ENCODE results near the gene BUD23.
"Not testable (repeated sequence)": the region's sequence is repeated elsewhere in the genome, so short reads cannot be mapped to it uniquely, and the experiment has no call there.

The BUD23 gene

GRCh38 chr7:73717991-73718405 lies 34.6 kb downstream of the BUD23 start:
- Mint-ChIP-seq H3K9me3 (no peaks in the 10 kb centered on the region), H3K27me3 (ENCODE audit: low read depth, poor library complexity) (peaks cover 26% of the 10 kb centered on the region)
- no peak for TF ChIP-seq CTCF (IDR thresholded peaks at IDR 0.05)

GRCh38 chr7:73718438-73718881 lies 35.1 kb downstream of the BUD23 start:
- no peak overlapping the region for H3K27ac Mint-ChIP-seq
- TF ChIP-seq CTCF (IDR thresholded peaks at IDR 0.05) = no peak
- no peak for DNase-seq
- peak overlapping the region; percentile 75 for H3K4me3 Mint-ChIP-seq
- no peaks in the 10 kb centered on the region for H3K9me3 Mint-ChIP-seq
- H3K27me3 Mint-ChIP-seq (ENCODE audit: low read depth, poor library complexity) = peaks cover 26% of the 10 kb centered on the region
- H3K4me1 Mint-ChIP-seq = peaks cover 38% of the 10 kb centered on the region
- H3K36me3 Mint-ChIP-seq (ENCODE audit: low read depth) = no peaks in the 10 kb centered on the region

More at GRCh38 chr7:73717991-73718405, 34.6 kb downstream of the BUD23 start:
- no peaks in the 10 kb centered on the region for H3K36me3 Mint-ChIP-seq (ENCODE audit: low read depth)
- H3K4me3 Mint-ChIP-seq = peak overlapping the region; percentile 75
- H3K4me1 Mint-ChIP-seq = peaks cover 38% of the 10 kb centered on the region
- no peak for DNase-seq
- H3K27ac Mint-ChIP-seq = no peak overlapping the region

- H3K36me3 Mint-ChIP-seq (ENCODE audit: low read depth) = no peaks in the 10 kb centered on the region
- DNase-seq = peak; percentile 80
- no peaks in the 10 kb centered on the region for H3K9me3 Mint-ChIP-seq
- TF ChIP-seq CTCF (IDR thresholded peaks at IDR 0.05) = no peak
- H3K4me3 Mint-ChIP-seq = peak within 1 kb of the TSS; percentile 81
- peaks cover 26% of the 10 kb centered on the region for H3K27me3 Mint-ChIP-seq (ENCODE audit: low read depth, poor library complexity)
- H3K27ac Mint-ChIP-seq = no peak within 1 kb of the TSS
- H3K4me1 Mint-ChIP-seq = peaks cover 38% of the 10 kb centered on the region
These were observed 35.8 kb downstream of the BUD23 start, which contains the start of gene STX1A for GRCh38 chr7:73718905-73719805. Gene STX1A (minus strand): TSS chr7:73719669. CDS start chr7:73719631, 38 bp downstream.

GRCh38 chr7:73719806-73720169 lies 36.4 kb downstream of the BUD23 start:
- Mint-ChIP-seq H3K9me3 (no peaks in the 10 kb centered on the region), H3K4me1 (peaks cover 38% of the 10 kb centered on the region), H3K36me3 (ENCODE audit: low read depth) (no peaks in the 10 kb centered on the region), H3K27me3 (ENCODE audit: low read depth, poor library complexity) (peaks cover 26% of the 10 kb centered on the region), H3K4me3 (peak overlapping the region; percentile 81), H3K27ac (no peak overlapping the region)
- no peak for TF ChIP-seq CTCF (IDR thresholded peaks at IDR 0.05)
- DNase-seq = no peak

DNA sequence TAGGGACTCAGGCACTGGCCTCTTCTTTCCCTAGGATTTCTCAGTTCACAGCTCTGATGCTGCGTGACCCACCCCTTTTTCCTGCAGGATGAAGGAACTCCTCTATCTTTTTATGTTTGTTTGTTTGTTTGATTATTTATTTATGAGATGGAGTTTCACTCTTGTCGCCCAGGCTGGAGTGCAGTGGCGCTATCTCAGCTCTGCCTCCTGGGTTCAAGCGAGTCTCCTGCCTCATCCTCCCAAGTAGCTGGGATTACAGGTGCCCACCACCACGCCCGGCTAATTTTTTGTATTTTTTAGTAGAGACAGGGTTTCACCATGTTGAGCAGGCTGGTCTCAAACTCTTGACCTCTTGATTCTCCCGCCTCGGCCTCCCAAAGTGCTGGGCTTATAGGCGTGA lies 37.0 kb downstream of the BUD23 start:
- H3K9me3 Mint-ChIP-seq; H3K36me3 Mint-ChIP-seq (ENCODE audit: low read depth); H3K27ac Mint-ChIP-seq; DNase-seq: not testable (repeated sequence)
- H3K27me3 Mint-ChIP-seq (ENCODE audit: low read depth, poor library complexity) = peaks cover 26% of the 10 kb centered on the region
- H3K4me3 Mint-ChIP-seq = peak overlapping the region; percentile 81
- peaks cover 36% of the 10 kb centered on the region for H3K4me1 Mint-ChIP-seq

- no peak for DNase-seq
- H3K27me3 Mint-ChIP-seq (ENCODE audit: low read depth, poor library complexity) = peaks cover 26% of the 10 kb centered on the region
- no peak overlapping the region for H3K27ac Mint-ChIP-seq
- H3K4me1 Mint-ChIP-seq = peaks cover 27% of the 10 kb centered on the region
- H3K4me3 Mint-ChIP-seq = peak overlapping the region; percentile 69
- no peaks in the 10 kb centered on the region for H3K36me3 Mint-ChIP-seq (ENCODE audit: low read depth)
- no peaks in the 10 kb centered on the region for H3K9me3 Mint-ChIP-seq
- TF ChIP-seq CTCF (IDR thresholded peaks at IDR 0.05) = no peak
These were observed 38.0 kb downstream of the BUD23 start for GRCh38 chr7:73721377-73721817.

- H3K27ac Mint-ChIP-seq; DNase-seq; H3K9me3 Mint-ChIP-seq; H3K36me3 Mint-ChIP-seq (ENCODE audit: low read depth); H3K4me3 Mint-ChIP-seq: not testable (repeated sequence)
- Mint-ChIP-seq H3K4me1 (peaks cover 21% of the 10 kb centered on the region), H3K27me3 (ENCODE audit: low read depth, poor library complexity) (peaks cover 26% of the 10 kb centered on the region)
These were observed 38.8 kb downstream of the BUD23 start for GRCh38 chr7:73722182-73722581.

Data from nephron progenitor cell (in vitro differentiated cells).